ENCODE measurements around the gene TSR3.

DNA sequence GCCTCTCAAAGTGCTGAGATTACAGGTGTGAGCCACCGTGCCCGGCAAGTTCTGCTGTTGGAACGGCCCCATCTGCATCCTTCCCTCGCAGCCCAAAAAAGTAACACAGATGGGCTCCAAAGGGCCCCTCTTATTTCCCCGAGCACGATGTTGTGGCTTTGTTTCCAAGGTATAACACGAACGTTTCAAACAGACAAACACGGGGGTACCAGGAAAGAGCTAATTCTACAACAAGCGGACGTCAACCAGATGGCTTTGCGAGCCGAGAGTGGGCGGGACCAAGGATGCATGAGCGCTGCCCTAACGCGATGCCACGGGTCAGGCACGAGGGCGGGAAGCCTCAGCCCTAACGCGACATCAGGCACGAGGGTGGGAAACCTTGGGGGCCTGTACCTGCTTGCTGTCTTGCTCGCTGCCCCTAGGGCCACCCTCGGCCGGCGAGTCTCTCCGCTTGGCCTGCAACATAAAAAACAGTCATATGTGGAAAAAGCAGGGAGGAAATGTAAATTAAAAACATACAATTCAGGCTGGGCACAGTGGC is 38.6 kb upstream of the TSR3 start:
- TF ChIP-seq, protein P1, sequence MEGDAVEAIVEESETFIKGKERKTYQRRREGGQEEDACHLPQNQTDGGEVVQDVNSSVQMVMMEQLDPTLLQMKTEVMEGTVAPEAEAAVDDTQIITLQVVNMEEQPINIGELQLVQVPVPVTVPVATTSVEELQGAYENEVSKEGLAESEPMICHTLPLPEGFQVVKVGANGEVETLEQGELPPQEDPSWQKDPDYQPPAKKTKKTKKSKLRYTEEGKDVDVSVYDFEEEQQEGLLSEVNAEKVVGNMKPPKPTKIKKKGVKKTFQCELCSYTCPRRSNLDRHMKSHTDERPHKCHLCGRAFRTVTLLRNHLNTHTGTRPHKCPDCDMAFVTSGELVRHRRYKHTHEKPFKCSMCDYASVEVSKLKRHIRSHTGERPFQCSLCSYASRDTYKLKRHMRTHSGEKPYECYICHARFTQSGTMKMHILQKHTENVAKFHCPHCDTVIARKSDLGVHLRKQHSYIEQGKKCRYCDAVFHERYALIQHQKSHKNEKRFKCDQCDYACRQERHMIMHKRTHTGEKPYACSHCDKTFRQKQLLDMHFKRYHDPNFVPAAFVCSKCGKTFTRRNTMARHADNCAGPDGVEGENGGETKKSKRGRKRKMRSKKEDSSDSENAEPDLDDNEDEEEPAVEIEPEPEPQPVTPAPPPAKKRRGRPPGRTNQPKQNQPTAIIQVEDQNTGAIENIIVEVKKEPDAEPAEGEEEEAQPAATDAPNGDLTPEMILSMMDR (IDR thresholded peaks at IDR 0.05 in 2 of 3, conservative IDR thresholded peaks at IDR 0.05 in 1 of 3; ENCODE audit: borderline replicate concordance in 1 of 3, insufficient read depth in 1 of 3, low read depth in 2 of 3, low read length in 2 of 3): no peak
- TF ChIP-seq RAD21 (IDR thresholded peaks at IDR 0.05; ENCODE audit: low read depth) (no peak), EZH2 (IDR thresholded peaks at IDR 0.05) (no peak), ZNF274 (IDR thresholded peaks at IDR 0.05; ENCODE audit: low read depth, low read length) (no peak), EGR1 (IDR thresholded peaks at IDR 0.05; ENCODE audit: low read depth) (no peak), SIN3A (IDR thresholded peaks at IDR 0.05; ENCODE audit: low read depth) (no peak), YY1 (IDR thresholded peaks at IDR 0.05; ENCODE audit: extremely low read depth, insufficient replicate concordance, low read depth, low read length) (no peak), SRF (IDR thresholded peaks at IDR 0.05; ENCODE audit: low read depth) (no peak), POLR2A (IDR thresholded peaks at IDR 0.05; ENCODE audit: borderline replicate concordance, extremely low read depth, insufficient read depth, insufficient read length) (no peak), JUND (IDR thresholded peaks at IDR 0.05) (no peak), POLR2AphosphoS5 (IDR thresholded peaks at IDR 0.05; ENCODE audit: low read depth, low read length) (no peak), EZH2phosphoT487 (IDR thresholded peaks at IDR 0.05; ENCODE audit: borderline replicate concordance) (no peak)
- TF ChIP-seq, protein P2, sequence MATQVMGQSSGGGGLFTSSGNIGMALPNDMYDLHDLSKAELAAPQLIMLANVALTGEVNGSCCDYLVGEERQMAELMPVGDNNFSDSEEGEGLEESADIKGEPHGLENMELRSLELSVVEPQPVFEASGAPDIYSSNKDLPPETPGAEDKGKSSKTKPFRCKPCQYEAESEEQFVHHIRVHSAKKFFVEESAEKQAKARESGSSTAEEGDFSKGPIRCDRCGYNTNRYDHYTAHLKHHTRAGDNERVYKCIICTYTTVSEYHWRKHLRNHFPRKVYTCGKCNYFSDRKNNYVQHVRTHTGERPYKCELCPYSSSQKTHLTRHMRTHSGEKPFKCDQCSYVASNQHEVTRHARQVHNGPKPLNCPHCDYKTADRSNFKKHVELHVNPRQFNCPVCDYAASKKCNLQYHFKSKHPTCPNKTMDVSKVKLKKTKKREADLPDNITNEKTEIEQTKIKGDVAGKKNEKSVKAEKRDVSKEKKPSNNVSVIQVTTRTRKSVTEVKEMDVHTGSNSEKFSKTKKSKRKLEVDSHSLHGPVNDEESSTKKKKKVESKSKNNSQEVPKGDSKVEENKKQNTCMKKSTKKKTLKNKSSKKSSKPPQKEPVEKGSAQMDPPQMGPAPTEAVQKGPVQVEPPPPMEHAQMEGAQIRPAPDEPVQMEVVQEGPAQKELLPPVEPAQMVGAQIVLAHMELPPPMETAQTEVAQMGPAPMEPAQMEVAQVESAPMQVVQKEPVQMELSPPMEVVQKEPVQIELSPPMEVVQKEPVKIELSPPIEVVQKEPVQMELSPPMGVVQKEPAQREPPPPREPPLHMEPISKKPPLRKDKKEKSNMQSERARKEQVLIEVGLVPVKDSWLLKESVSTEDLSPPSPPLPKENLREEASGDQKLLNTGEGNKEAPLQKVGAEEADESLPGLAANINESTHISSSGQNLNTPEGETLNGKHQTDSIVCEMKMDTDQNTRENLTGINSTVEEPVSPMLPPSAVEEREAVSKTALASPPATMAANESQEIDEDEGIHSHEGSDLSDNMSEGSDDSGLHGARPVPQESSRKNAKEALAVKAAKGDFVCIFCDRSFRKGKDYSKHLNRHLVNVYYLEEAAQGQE (IDR thresholded peaks at IDR 0.05; ENCODE audit: low read depth): no peak
- TF ChIP-seq, protein P3, sequence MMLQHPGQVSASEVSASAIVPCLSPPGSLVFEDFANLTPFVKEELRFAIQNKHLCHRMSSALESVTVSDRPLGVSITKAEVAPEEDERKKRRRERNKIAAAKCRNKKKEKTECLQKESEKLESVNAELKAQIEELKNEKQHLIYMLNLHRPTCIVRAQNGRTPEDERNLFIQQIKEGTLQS (IDR thresholded peaks at IDR 0.05): no peak
